BE2C (cell line): ENCODE data around the gene AKAP9.

ENCODE experiments used
- DNase-seq: peaks from one replicate; pipeline ENCODE4 v3.0.0-alpha.2; 2020
- H3K27me3 ChIP-seq: fragments of 250-450 bp; sonication (Bioruptor Pico); 2 replicates; pipeline ENCODE4 v1.5.1; 2020; ENCODE audit warnings: mild to moderate bottlenecking
- H3K36me3 ChIP-seq: fragments of 250-450 bp; sonication (Bioruptor Pico); 2 replicates; pipeline ENCODE4 v1.5.1; 2020; ENCODE audit warnings: mild to moderate bottlenecking
- H3K4me1 ChIP-seq: fragments of 250-450 bp; sonication (Bioruptor Pico); 2 replicates; pipeline ENCODE4 v1.5.1; 2020
- H3K4me3 ChIP-seq: 2 replicates; pipeline ENCODE4 v1.5.1; 2011; ENCODE audit warnings: low read depth, low read length
- H3K9me3 ChIP-seq: fragments of 250-450 bp; sonication (Bioruptor Pico); 2 replicates; pipeline ENCODE4 v1.5.1; 2020
- TF ChIP-seq, protein P1 (sequence below): IDR thresholded peaks from 2 replicates; pipeline ENCODE4 v1.5.1; 2012; ENCODE audit warnings: mild to moderate bottlenecking, low read depth, low read length

AKAP9 gene

DNA sequence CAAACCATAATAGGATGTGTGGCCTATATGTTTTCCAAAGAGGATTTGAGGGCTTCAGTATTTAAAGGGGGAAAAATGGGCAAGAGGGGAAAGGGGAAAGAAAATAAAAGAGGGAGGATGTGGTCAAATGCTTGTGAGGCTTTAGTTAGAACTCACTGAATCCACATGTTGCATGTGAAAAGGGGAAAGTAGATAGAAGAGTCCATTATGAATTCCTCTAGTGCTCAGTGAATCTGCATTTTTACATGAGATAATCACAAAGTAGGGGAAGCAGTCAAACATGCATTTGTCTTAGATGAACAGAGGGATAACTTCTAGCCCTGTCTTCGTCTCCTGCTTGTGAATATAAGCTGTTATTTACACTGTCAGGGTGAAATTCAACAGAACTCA lies 24.6 kb upstream of the AKAP9 start:
- Histone ChIP-seq H3K9me3 (no peaks in the 10 kb centered on the region), H3K4me3 (no peak overlapping the region), H3K4me1 (no peaks in the 10 kb centered on the region), H3K36me3 (no peaks in the 10 kb centered on the region), H3K27me3 (peaks cover 13% of the 10 kb centered on the region)
- TF ChIP-seq, protein P1, sequence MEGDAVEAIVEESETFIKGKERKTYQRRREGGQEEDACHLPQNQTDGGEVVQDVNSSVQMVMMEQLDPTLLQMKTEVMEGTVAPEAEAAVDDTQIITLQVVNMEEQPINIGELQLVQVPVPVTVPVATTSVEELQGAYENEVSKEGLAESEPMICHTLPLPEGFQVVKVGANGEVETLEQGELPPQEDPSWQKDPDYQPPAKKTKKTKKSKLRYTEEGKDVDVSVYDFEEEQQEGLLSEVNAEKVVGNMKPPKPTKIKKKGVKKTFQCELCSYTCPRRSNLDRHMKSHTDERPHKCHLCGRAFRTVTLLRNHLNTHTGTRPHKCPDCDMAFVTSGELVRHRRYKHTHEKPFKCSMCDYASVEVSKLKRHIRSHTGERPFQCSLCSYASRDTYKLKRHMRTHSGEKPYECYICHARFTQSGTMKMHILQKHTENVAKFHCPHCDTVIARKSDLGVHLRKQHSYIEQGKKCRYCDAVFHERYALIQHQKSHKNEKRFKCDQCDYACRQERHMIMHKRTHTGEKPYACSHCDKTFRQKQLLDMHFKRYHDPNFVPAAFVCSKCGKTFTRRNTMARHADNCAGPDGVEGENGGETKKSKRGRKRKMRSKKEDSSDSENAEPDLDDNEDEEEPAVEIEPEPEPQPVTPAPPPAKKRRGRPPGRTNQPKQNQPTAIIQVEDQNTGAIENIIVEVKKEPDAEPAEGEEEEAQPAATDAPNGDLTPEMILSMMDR: no peak
- DNase-seq: no peak

DNA sequence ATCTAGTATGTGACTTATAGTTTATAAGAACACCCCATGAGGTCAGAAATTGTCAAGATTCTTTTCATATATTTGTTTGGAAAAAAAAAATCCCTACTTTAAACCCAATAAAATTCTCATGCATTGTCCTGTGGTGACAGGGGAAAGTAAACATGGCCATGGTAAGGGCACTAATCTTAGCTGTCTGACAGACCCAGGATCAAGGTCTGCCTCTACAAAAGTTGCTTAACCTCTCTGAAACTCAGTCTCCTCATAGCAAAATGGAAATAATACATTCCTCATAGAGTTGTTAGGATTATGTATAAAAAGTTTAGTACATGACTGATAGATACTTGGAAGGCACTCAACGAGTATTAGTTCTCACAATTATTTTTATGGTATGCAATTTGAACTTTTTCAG lies 22.3 kb upstream of the AKAP9 start:
- no peak for DNase-seq

DNA sequence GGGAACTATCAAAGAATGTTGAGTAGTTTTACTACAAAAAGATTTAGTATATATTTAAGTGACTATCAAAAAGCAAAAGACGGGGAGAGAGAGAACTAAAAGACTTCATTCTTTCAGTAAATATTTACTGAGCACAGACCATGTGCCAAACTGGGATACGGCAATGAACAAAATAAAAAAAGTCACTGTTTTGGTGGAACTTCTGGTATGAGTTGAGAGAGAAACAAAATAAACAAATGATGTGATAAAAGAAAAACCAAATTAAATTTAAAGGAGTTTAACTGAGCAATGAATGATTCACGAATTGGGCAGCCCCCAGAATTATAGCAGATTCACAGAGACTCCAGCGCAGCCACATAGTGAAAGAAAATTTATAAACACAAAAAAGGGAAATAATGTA lies 17.8 kb upstream of the AKAP9 start:
- no peak for DNase-seq
- H3K27me3 ChIP-seq: peaks cover 22% of the 10 kb centered on the region
- no peak overlapping the region for H3K4me3 ChIP-seq
- no peaks in the 10 kb centered on the region for H3K36me3 ChIP-seq
- TF ChIP-seq, protein P1: no peak
- H3K9me3 ChIP-seq: no peaks in the 10 kb centered on the region
- H3K4me1 ChIP-seq: no peaks in the 10 kb centered on the region

More for the DNA sequence above, 22.3 kb upstream of the AKAP9 start:
- TF ChIP-seq, protein P1: no peak
- peaks cover 16% of the 10 kb centered on the region for H3K27me3 ChIP-seq
- no peaks in the 10 kb centered on the region for H3K36me3 ChIP-seq
- no peaks in the 10 kb centered on the region for H3K4me1 ChIP-seq
- H3K4me3 ChIP-seq: no peak overlapping the region
- no peaks in the 10 kb centered on the region for H3K9me3 ChIP-seq

DNA sequence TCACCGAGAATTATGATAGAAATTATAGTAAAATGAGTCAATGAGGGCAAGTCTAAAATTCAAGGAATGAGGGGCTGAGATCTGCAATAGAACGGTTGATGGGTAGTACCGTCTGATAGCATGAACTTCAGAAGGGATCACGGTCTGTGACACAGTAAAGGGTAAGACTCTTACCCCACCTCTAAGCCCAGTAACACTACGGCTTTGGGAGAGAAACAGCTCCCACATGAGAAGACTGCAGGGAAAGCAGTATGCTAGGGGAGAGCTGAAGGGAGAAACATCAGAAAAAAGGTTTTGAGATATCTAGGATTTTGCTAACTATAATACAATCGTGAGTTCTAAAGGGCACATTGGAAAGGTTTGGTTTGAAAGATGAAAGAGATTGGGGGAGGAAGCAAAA lies 12.8 kb upstream of the AKAP9 start:
- H3K9me3 ChIP-seq: no peaks in the 10 kb centered on the region
- TF ChIP-seq, protein P1: no peak
- H3K4me3 ChIP-seq: no peak overlapping the region
- no peak for DNase-seq
- no peaks in the 10 kb centered on the region for H3K36me3 ChIP-seq
- 0 out of 2 replicates have a peak, but pooled peaks cover 3% of the 10 kb centered on the region for H3K4me1 ChIP-seq
- peaks cover 26% of the 10 kb centered on the region for H3K27me3 ChIP-seq

DNA sequence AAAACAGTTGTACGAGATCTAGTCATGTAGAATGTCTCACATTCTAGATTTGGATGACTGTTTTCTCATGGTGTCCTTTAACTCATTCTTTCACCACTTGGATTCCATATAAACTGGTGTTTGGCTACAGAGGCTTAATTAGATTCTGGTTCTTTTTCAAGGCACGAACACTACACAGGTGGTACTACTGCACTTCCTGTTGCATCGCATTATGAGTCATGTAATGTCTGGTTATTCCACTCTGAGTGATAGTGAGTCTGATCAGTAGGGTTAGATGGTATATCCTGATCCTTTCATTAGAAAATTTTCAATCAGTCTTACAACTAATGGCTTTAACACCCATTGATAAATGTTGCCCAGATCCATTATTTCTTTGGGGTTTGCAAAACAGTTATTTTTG lies 11.2 kb upstream of the AKAP9 start:
- Histone ChIP-seq H3K4me3 (no peak overlapping the region), H3K9me3 (no peaks in the 10 kb centered on the region), H3K36me3 (no peaks in the 10 kb centered on the region), H3K27me3 (peaks cover 24% of the 10 kb centered on the region), H3K4me1 (0 out of 2 replicates have a peak, but pooled peaks cover 3% of the 10 kb centered on the region)
- DNase-seq: no peak
- TF ChIP-seq, protein P1: no peak

DNA sequence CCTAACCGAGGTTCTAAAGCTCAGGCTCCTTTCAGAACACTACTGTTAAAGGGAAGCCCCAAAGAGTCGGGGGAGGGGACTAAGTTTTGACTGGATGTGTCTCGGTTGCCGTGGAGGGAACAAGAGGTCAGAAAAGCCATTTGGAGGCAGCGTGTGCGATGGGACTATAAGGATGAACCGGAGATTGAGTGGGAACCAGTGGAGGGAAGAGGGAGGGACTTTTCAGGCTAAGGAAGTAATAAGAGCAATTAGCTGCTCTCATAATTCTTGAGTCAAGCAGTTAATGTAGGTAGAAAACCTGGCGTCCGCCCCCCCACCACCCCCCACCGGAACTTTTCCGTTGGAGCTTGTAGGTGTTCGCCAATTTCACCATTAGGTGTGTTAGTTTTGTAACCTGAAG lies 491 bp upstream of the AKAP9 start:
- Histone ChIP-seq H3K36me3 (no peaks in the 10 kb centered on the region), H3K27me3 (no peaks in the 10 kb centered on the region), H3K4me3 (peak overlapping the region; percentile 94), H3K4me1 (no peaks in the 10 kb centered on the region), H3K9me3 (no peaks in the 10 kb centered on the region)
- DNase-seq: peak; percentile 21
- TF ChIP-seq, protein P1: no peak
